Activated CD4-positive, alpha-beta T cell treated with anti-CD3 and anti-CD28 coated beads, Interleukin-2, Interleukin-4, amounts not matched to agents 100 ng/mL and 50 ng/mL, durations not matched to agents 16 hours and 8 hours (primary cell): Measurements from ENCODE around the gene RCOR2.
"Not testable (repeated sequence)": the region's sequence is repeated elsewhere in the genome, so short reads cannot be mapped to it uniquely, and the experiment has no call there.

Experiments
- DNase-seq: peaks from one replicate; pipeline ENCODE4 v3.0.0-alpha.2; 2020; ENCODE audit warnings: low spot score

The RCOR2 gene

GRCh38 chr11:63916837-63917691, at the start of gene RCOR2:
Gene RCOR2, minus strand, starts transcription at chr11:63917164. Its CDS starts 708 bp downstream, at chr11:63916456.
- peak; percentile 48 for DNase-seq

GRCh38 chr11:63966444-63966843, 49.5 kb upstream of the RCOR2 start:
- DNase-seq, result no peak

GRCh38 chr11:63963895-63964294, 46.9 kb upstream of the RCOR2 start:
- not testable (repeated sequence) for DNase-seq

GRCh38 chr11:63961608-63962412, 44.8 kb upstream of the RCOR2 start:
- DNase-seq, result peak; percentile 41

GRCh38 chr11:63958008-63958407, 41.0 kb upstream of the RCOR2 start:
- DNase-seq, result no peak

- DNase-seq, result no peak
Measured at GRCh38 chr11:63952570-63952969, 35.6 kb upstream of the RCOR2 start.

GRCh38 chr11:63951779-63952536, 35.0 kb upstream of the RCOR2 start:
- peak; percentile 37 for DNase-seq

GRCh38 chr11:63945477-63946163, 28.7 kb upstream of the RCOR2 start:
- peak; percentile 45 for DNase-seq

- no peak for DNase-seq
Measured at GRCh38 chr11:63944987-63945386, 28.0 kb upstream of the RCOR2 start.

GRCh38 chr11:63942803-63943202, 25.8 kb upstream of the RCOR2 start:
- DNase-seq, result no peak

- DNase-seq, result no peak
Measured at GRCh38 chr11:63941901-63942300, 24.9 kb upstream of the RCOR2 start.

GRCh38 chr11:63940786-63941185, 23.8 kb upstream of the RCOR2 start:
- no peak for DNase-seq

- no peak for DNase-seq
Measured at GRCh38 chr11:63939397-63939891, 22.5 kb upstream of the RCOR2 start.

GRCh38 chr11:63938479-63939396, 21.8 kb upstream of the RCOR2 start, which contains the start of gene NAA40:
Gene NAA40, plus strand, starts transcription at chr11:63939002. Its CDS starts 95 bp downstream, at chr11:63939097.
- peak; percentile 97 for DNase-seq

- no peak for DNase-seq
Measured at GRCh38 chr11:63937713-63938478, 20.9 kb upstream of the RCOR2 start.

- no peak for DNase-seq
Measured at GRCh38 chr11:63933459-63933858, 16.5 kb upstream of the RCOR2 start.

- no peak for DNase-seq
Measured at GRCh38 chr11:63931876-63932275, 14.9 kb upstream of the RCOR2 start.

- no peak for DNase-seq
Measured at GRCh38 chr11:63931045-63931444, 14.1 kb upstream of the RCOR2 start.

GRCh38 chr11:63929616-63930015, 12.7 kb upstream of the RCOR2 start:
- DNase-seq, result no peak

GRCh38 chr11:63923319-63923718, 6.4 kb upstream of the RCOR2 start:
- DNase-seq, result no peak
